GM10248 (cell line): ENCODE data around the gene MLPH.

ENCODE experiments used
- CTCF ChIA-PET: fragments of 300-600 bp; sonication (Branson Sonifier 250); formaldehyde crosslinking; extraction: SDS; loops from one replicate; lab custom pipeline; 2021; ENCODE audit warnings: antibody characterized with exemption; lab: Yijun Ruan, JAX
- POLR2A ChIA-PET: fragments of 350-650 bp; sonication (Branson Sonifier 250); formaldehyde crosslinking; extraction: SDS; loops from one replicate; lab custom pipeline; 2020; ENCODE audit warnings: antibody characterized with exemption; lab: Yijun Ruan, JAX
- DNase-seq: peaks from one replicate; pipeline ENCODE4 v3.0.0; 2012; ENCODE audit errors: extremely low spot score
- TF ChIP-seq, protein P1 (sequence below): IDR thresholded peaks from 2 replicates; pipeline ENCODE4 v1.5.1; 2012; ENCODE audit warnings: mild to moderate bottlenecking, low read depth; ENCODE audit errors: extremely low read depth, missing control alignments, control extremely low read depth

MLPH gene

GRCh38 chr2:237456200-237456843, 30.7 kb upstream of the MLPH start:
- TF ChIP-seq, protein P1, sequence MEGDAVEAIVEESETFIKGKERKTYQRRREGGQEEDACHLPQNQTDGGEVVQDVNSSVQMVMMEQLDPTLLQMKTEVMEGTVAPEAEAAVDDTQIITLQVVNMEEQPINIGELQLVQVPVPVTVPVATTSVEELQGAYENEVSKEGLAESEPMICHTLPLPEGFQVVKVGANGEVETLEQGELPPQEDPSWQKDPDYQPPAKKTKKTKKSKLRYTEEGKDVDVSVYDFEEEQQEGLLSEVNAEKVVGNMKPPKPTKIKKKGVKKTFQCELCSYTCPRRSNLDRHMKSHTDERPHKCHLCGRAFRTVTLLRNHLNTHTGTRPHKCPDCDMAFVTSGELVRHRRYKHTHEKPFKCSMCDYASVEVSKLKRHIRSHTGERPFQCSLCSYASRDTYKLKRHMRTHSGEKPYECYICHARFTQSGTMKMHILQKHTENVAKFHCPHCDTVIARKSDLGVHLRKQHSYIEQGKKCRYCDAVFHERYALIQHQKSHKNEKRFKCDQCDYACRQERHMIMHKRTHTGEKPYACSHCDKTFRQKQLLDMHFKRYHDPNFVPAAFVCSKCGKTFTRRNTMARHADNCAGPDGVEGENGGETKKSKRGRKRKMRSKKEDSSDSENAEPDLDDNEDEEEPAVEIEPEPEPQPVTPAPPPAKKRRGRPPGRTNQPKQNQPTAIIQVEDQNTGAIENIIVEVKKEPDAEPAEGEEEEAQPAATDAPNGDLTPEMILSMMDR: no peak
- no peak for DNase-seq
- CTCF ChIA-PET: interaction anchor here (2.2 kb wide), 1 partner anchor 35 kb away, joined by 6 read pairs; no protein-coding TSS in a partner anchor
- POLR2A ChIA-PET: no interaction called here

GRCh38 chr2:237457388-237457941, 29.6 kb upstream of the MLPH start:
- ChIA-PET POLR2A (no interaction called here), CTCF (interaction anchor here (1.6 kb wide), 1 partner anchor 36 kb away, joined by 3 read pairs; no protein-coding TSS in a partner anchor)
- TF ChIP-seq, protein P1: no peak
- DNase-seq: no peak

DNA sequence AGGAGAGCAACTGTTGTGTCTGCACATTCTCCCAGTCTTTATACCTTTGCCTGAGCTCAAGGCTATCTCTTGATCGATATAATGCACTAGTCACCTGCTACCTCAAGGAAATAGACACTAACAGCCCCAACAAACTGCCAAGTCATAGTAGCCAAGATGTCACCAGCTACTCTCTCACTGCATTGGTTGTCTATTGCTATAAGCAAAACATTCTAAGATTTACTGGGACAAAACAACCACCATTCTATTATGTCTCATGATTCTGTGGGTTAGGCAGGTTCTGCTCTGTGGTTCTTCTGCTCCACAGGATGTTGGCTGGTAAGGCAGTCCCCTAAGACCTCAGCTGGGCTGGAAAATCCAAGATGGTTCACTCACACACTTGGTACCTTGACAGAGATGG, 28.5 kb upstream of the MLPH start:
- no peak for DNase-seq
- TF ChIP-seq, protein P1: no peak
- CTCF ChIA-PET: interaction anchor here (1.6 kb wide), 1 partner anchor 37 kb away, joined by 3 read pairs; no protein-coding TSS in a partner anchor
- POLR2A ChIA-PET: no interaction called here

DNA sequence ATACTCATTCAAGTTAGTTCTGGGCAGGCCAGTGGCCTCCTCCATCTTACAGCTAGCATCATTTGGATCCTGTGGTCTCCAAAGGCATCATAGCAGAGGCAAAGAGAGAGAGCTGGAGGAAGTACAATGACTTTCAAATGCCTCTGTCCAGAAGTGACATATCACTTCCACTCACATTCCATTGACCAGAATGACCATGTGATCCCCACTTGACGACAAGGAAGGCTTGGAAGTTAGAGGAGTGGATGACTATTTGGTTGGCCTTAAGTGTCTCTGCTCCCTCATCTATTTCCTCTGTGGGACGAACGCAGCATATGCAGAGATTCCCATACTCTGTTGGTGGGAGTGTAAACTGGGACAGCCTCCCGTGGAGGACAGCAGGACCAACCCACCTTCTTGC, 27.8 kb upstream of the MLPH start:
- TF ChIP-seq, protein P1: no peak
- CTCF ChIA-PET: interaction anchor here (1.6 kb wide), 1 partner anchor 38 kb away, joined by 3 read pairs; no protein-coding TSS in a partner anchor
- POLR2A ChIA-PET: no interaction called here
- no peak for DNase-seq

DNA sequence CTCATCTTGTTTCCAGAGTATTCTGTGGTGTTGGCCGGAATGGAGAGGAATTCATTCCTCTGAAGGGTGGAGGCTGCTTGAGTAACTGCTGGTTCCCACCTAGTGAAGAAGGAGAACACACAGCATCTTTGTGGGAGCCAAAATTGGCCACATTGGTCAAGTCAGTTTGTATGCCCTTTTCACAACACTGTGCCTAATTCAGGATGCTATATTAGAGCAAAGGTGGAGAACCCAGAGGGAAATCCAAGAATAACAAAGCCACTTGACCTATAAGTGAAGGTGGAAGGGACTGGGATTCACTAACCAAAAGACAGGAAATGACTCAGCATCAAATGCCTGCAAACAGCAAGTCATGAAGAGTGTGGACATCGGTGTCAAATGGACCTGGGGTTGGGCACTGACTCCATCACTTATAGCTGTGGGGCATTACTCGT, 27.3 kb upstream of the MLPH start:
- POLR2A ChIA-PET: no interaction called here
- no peak for DNase-seq
- CTCF ChIA-PET: no interaction called here
- TF ChIP-seq, protein P1: no peak

DNA sequence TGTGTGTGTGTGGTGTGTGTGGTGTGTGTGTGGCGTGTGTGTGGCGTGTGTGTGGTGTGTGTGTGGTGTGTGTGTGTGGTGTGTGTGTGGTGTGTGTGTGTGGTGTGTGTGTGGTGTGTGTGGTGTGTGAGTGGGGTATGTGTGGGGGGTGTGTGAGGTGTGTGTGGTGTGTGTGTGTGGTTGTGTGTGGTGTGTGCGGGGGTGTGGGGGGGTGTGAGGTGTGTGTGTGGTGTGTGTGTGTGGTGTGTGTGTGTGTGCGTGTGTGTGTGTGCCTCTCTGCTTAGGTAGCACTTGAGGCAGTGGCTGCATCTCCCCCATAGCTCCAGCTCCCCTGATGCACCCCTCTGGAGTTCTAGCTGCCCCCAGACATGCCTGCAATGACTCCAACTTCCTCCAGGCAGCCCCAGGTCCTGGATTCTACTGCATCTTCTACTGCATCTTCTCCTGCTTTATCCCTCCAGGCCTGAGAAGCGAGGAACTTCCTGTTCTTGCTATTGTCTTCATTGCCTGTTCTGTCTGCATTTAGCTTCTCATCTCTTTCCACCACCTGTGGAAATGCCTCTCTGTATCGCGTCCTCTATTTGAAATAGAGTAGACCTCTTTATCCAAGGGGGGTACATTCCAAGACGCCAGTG, 22.2 kb upstream of the MLPH start:
- TF ChIP-seq, protein P1: no peak
- POLR2A ChIA-PET: no interaction called here
- no peak for DNase-seq
- CTCF ChIA-PET: interaction anchor here (0.7 kb wide), 1 partner anchor 48 kb away, joined by 3 read pairs; no protein-coding TSS in a partner anchor
